Measurements from ENCODE around the gene TMEM121B. TPM values are rescaled to one million over a fixed set of nuclear protein-coding genes. Genes with fewer than 3 reads are reported as not detected.

The TMEM121B gene
- total and polyA plus RNA-seq, 4 donors: 0.06 to 0.17 (median 0.10) TPM

- H3K9ac ChIP-seq (ENCODE audit: low read depth in 1 of 2, low read length in 2 of 2): no peak overlapping the region
These were observed 46.5 kb downstream of the TMEM121B start for GRCh38 chr22:17074648-17075002.

GRCh38 chr22:17072877-17073276 lies 48.3 kb downstream of the TMEM121B start:
- no peak overlapping the region for H3K9ac ChIP-seq (ENCODE audit: low read depth in 1 of 2, low read length in 2 of 2)
- H3K27ac ChIP-seq (ENCODE audit: low read depth in 1 of 2, low read length in 2 of 2): no peak overlapping the region
- H3K9me3 ChIP-seq (ENCODE audit: control insufficient read depth in 4 of 4, low read length in 3 of 4): no peaks in the 10 kb centered on the region
- peaks cover 0 to 3% (median 0%) of the 10 kb centered on the region in 4 donors for H3K4me1 ChIP-seq (ENCODE audit: control insufficient read depth in 4 of 4, insufficient read depth in 4 of 4, low read length in 3 of 4)
- H3K36me3 ChIP-seq (ENCODE audit: control insufficient read depth in 4 of 4, insufficient read depth in 3 of 4, low read depth in 1 of 4, low read length in 3 of 4): no peaks in the 10 kb centered on the region
- no peaks in the 10 kb centered on the region for H3K27me3 ChIP-seq (ENCODE audit: control insufficient read depth in 4 of 4, insufficient read depth in 4 of 4, low read length in 3 of 4)
- H3K4me3 ChIP-seq (ENCODE audit: low read depth in 1 of 3, low read length in 3 of 3): no peak overlapping the region
- 73% methylated on average over 1 of the region's 1 CpG for WGBS
- TF ChIP-seq NR2F2 (IDR thresholded peaks at IDR 0.05) (no peak), TAF1 (conservative IDR thresholded peaks at IDR 0.05) (no peak), CTCF (IDR thresholded peaks at IDR 0.05; ENCODE audit: low read depth, low read length, missing input control) (no peak), REST (IDR thresholded peaks at IDR 0.05) (no peak), RXRA (IDR thresholded peaks at IDR 0.05) (no peak), SP1 (IDR thresholded peaks at IDR 0.05) (no peak), HNF4G (IDR thresholded peaks at IDR 0.05) (no peak)
- no peak for DNase-seq (ENCODE audit: low spot score)

More at GRCh38 chr22:17074648-17075002, 46.5 kb downstream of the TMEM121B start:
- no peak for DNase-seq (ENCODE audit: low spot score)
- Histone ChIP-seq H3K36me3 (ENCODE audit: control insufficient read depth in 4 of 4, insufficient read depth in 3 of 4, low read depth in 1 of 4, low read length in 3 of 4) (no peaks in the 10 kb centered on the region), H3K27ac (ENCODE audit: low read depth in 1 of 2, low read length in 2 of 2) (no peak overlapping the region), H3K9me3 (ENCODE audit: control insufficient read depth in 4 of 4, low read length in 3 of 4) (no peaks in the 10 kb centered on the region), H3K4me3 (ENCODE audit: low read depth in 1 of 3, low read length in 3 of 3) (no peak overlapping the region), H3K4me1 (ENCODE audit: control insufficient read depth in 4 of 4, insufficient read depth in 4 of 4, low read length in 3 of 4) (peaks cover 0 to 3% (median 0%) of the 10 kb centered on the region in 4 donors), H3K27me3 (ENCODE audit: control insufficient read depth in 4 of 4, insufficient read depth in 4 of 4, low read length in 3 of 4) (no peaks in the 10 kb centered on the region)
- no peak for TF ChIP-seq GABPA (IDR thresholded peaks at IDR 0.05 in 1 of 2, conservative IDR thresholded peaks at IDR 0.05 in 1 of 2)
- no peak for TF ChIP-seq HNF4G (IDR thresholded peaks at IDR 0.05)
- TF ChIP-seq REST (IDR thresholded peaks at IDR 0.05): no peak
- no peak for TF ChIP-seq CTCF (IDR thresholded peaks at IDR 0.05; ENCODE audit: low read depth, low read length, missing input control)
- no peak for TF ChIP-seq HNF4A (conservative IDR thresholded peaks at IDR 0.05)
- no peak for TF ChIP-seq FOXA1 (IDR thresholded peaks at IDR 0.05)
- no peak for TF ChIP-seq MAX (IDR thresholded peaks at IDR 0.05)

Measured in liver (tissue), 9 donors.